GM12874 (cell line): ENCODE results near the gene TMEM38B.

Experiments
- TF ChIP-seq, protein P1 (sequence below): IDR thresholded peaks from 2 replicates; pipeline ENCODE4 v1.5.1; 2011; ENCODE audit warnings: low read depth, mild to moderate bottlenecking, control low read depth, low read length, moderate library complexity; ENCODE audit not compliant: insufficient read depth

TMEM38B gene

DNA sequence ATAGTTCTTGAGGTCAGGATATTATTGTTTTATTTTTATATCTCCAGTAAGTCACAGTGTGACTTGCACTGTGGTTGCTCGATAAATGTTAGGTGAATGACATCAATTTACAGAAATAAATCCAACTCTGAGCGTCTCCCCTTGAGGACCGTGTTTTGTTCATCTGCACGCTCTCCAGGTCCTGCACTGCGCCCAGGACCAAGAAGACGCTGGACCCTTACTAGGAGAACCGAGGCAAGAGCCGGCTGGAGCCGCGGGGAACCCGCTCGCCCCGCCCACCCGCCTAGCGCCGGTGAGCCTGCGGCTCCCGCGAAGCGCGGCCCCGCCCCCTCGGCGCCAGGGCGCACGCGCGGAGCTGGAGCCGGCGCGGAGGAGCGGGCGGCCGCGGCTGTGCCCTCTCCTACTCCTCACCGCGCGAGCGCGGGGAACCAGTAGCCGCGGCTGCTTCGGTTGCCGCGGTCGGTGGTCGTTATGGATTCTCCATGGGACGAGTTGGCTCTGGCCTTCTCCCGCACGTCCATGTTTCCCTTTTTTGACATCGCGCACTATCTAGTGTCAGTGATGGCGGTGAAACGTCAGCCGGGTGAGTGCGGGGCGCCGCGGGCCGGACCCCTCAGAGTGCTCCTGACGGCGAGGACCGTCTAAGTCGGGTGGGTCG lies at the start of gene TMEM38B:
TMEM38B (plus strand) TSS at position 352 of the 658 bp plus-strand sequence; CDS start at position 472, 120 bp downstream.
- TF ChIP-seq, protein P1, sequence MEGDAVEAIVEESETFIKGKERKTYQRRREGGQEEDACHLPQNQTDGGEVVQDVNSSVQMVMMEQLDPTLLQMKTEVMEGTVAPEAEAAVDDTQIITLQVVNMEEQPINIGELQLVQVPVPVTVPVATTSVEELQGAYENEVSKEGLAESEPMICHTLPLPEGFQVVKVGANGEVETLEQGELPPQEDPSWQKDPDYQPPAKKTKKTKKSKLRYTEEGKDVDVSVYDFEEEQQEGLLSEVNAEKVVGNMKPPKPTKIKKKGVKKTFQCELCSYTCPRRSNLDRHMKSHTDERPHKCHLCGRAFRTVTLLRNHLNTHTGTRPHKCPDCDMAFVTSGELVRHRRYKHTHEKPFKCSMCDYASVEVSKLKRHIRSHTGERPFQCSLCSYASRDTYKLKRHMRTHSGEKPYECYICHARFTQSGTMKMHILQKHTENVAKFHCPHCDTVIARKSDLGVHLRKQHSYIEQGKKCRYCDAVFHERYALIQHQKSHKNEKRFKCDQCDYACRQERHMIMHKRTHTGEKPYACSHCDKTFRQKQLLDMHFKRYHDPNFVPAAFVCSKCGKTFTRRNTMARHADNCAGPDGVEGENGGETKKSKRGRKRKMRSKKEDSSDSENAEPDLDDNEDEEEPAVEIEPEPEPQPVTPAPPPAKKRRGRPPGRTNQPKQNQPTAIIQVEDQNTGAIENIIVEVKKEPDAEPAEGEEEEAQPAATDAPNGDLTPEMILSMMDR: no peak

DNA sequence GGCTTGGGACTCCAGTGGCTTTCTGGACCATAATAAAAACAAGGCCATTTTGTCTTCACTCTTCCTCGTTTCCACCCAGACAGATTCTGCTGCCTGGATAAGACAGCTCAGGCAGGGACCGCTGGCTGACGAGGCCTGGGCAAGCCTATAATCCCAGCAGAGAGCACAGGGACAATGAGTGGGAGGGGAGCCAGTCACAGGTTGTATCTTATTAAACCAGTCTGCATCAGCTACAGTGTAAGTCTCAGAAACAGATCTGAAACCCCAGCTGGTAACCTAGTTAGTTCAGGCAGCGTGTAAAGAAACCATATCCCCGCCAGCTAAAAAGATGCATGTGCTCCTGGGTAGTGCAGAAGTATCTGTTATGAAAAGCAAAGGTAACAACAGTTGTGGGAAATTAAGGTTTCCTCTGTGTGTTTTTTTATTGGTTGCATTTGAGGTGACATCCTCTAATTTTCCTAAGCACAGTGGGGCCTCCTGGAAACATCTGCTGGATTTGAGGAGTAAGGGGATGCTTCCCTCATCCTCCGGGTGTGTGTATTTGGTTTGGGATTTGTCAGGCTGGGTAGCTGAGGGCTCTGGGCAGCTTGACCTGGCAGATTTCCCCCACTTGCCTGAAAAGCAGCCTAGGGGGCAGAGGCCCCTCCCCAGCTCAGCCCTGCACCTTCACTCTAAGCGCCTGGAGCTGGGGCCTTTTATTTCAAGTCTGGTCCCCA lies 47.3 kb upstream of the TMEM38B start:
- TF ChIP-seq, protein P1: no peak

DNA sequence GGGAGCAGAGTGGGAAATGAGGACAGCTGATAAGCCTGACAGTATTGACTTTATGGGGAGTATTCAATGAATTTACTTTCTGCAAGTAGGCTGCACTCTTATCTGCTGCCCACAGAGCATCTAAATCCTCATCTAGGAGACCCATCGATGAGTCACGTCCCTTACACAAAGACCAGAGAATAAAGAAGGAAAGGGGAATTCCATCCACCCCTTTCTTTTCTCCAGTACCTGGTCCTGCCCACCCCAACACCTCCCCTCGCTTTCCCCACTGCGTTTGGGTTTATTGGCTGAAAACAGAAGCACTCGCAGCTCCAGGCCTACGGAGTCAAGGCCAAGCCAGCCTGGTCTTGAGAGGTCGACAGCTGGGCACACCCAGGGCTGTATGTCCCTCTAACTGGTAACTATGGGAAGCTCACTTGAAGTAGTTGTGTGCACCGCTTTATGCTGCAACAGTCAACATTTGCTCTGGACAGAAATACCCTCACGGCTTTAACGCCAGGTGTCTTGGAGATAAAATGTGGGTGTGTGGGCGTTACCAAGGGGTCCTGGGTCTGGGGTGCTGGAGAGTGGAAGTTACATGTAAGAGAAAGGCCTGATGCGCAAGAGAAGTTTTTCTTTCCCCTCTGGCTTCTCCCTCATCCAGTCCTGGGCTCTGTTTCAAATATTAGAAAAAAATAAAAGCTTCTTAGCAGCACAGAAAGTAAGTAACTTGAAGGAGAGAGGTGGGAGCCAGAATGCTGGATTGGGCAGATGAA lies 46.6 kb upstream of the TMEM38B start:
- TF ChIP-seq, protein P1: no peak

GRCh38 chr9:105651806-105652205 lies 42.5 kb upstream of the TMEM38B start:
- TF ChIP-seq, protein P1: no peak

GRCh38 chr9:105656131-105656921 lies 38.0 kb upstream of the TMEM38B start:
- TF ChIP-seq, protein P1: peak; percentile 18; the same call in 1 of the 2 replicates

- TF ChIP-seq, protein P1: no peak
Measured at GRCh38 chr9:105658351-105658750, 36.0 kb upstream of the TMEM38B start.

DNA sequence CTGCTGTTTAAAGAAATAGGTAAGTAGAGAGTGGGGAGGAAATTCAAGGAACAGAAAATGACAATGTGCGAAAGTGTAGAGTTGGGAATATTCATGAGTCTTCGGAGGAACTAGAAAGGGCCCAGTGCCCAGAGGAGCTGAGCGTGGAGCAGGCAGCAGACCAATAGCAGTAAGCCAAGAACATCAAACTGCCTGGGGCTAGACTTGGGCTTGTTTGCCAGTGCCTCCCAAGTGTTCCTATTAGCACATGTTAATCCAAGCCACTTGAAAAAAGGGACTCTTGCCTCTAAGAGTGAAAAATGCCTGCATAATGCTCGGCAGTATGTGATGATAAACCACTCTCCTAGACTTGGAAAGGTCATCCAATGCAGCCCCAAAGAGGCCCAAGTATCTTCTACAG lies 33.3 kb upstream of the TMEM38B start:
- TF ChIP-seq, protein P1: no peak
